Measurements from ENCODE around the gene TRPM4.

TRPM4 gene

GRCh38 chr19:49110567-49110966, 47.0 kb upstream of the TRPM4 start:
- DNase-seq: no peak
- Histone ChIP-seq H3K27ac (ENCODE audit: low read length) (no peak overlapping the region), H3F3A (ENCODE audit: insufficient read depth, low read length) (peaks cover 16% of the 10 kb centered on the region; the same call in 1 of the 2 replicates), H3K9ac (ENCODE audit: low read length) (no peak overlapping the region), H3K4me2 (ENCODE audit: low read depth, low read length) (no peak overlapping the region), H3K36me3 (replicated peaks; ENCODE audit: insufficient read depth, low read length) (no peaks in the 10 kb centered on the region; the same call in 1 of the 2 replicates), H3K4me3 (ENCODE audit: low read length) (no peak overlapping the region), H3K4me1 (ENCODE audit: low read length) (0 out of 2 replicates have a peak, but pooled peaks cover 4% of the 10 kb centered on the region), H3K27me3 (replicated peaks; ENCODE audit: insufficient read depth, low read length) (no peaks in the 10 kb centered on the region), H3K9me2 (replicated peaks; ENCODE audit: insufficient read depth, low read length) (no peaks in the 10 kb centered on the region), H2AFZ (ENCODE audit: low read length) (no peak overlapping the region), H3K9me3 (replicated peaks; ENCODE audit: insufficient read depth, low read length) (no peaks in the 10 kb centered on the region), H3K79me2 (ENCODE audit: low read length) (no peaks in the 10 kb centered on the region; the same call in 1 of the 2 replicates), H4K20me1 (ENCODE audit: insufficient read depth, low read length) (no peaks in the 10 kb centered on the region)
- TF ChIP-seq EZH2 (optimal IDR thresholded peaks at IDR 0.05; ENCODE audit: low read depth, low read length) (no peak), EZH2phosphoT487 (IDR thresholded peaks at IDR 0.05; ENCODE audit: low read length) (no peak), CTCF (IDR thresholded peaks at IDR 0.05; ENCODE audit: low read length) (no peak)

GRCh38 chr19:49111218-49111998, 46.2 kb upstream of the TRPM4 start:
- no peak overlapping the region for H3K4me2 ChIP-seq (ENCODE audit: low read depth, low read length)
- TF ChIP-seq CTCF (IDR thresholded peaks at IDR 0.05; ENCODE audit: low read length) (no peak), EZH2 (optimal IDR thresholded peaks at IDR 0.05; ENCODE audit: low read depth, low read length) (no peak), EZH2phosphoT487 (IDR thresholded peaks at IDR 0.05; ENCODE audit: low read length) (no peak)
- H3K27ac ChIP-seq (ENCODE audit: low read length): no peak overlapping the region

GRCh38 chr19:49113762-49114629, 43.6 kb upstream of the TRPM4 start, which contains the start of gene LIN7B:
LIN7B (plus strand) TSS chr19:49114370; CDS start chr19:49114405, 35 bp downstream.
- H3K9ac ChIP-seq (ENCODE audit: low read length): peak within 1 kb of the TSS; percentile 42; the same call in 1 of the 2 replicates
- H3K36me3 ChIP-seq (replicated peaks; ENCODE audit: insufficient read depth, low read length): no peaks in the 10 kb centered on the region
- peaks cover 10% of the 10 kb centered on the region for H3K4me1 ChIP-seq (ENCODE audit: low read length)
- H3F3A ChIP-seq (ENCODE audit: insufficient read depth, low read length): peaks cover 3% of the 10 kb centered on the region; the same call in 1 of the 2 replicates
- no peaks in the 10 kb centered on the region for H4K20me1 ChIP-seq (ENCODE audit: insufficient read depth, low read length)
- no peak within 1 kb of the TSS for H3K27ac ChIP-seq (ENCODE audit: low read length)
- H3K9me3 ChIP-seq (replicated peaks; ENCODE audit: insufficient read depth, low read length): no peaks in the 10 kb centered on the region
- H3K27me3 ChIP-seq (replicated peaks; ENCODE audit: insufficient read depth, low read length): no peaks in the 10 kb centered on the region
- peak; percentile 76 for DNase-seq
- H2AFZ ChIP-seq (ENCODE audit: low read length): peak within 1 kb of the TSS; percentile 95
- H3K4me2 ChIP-seq (ENCODE audit: low read depth, low read length): peak within 1 kb of the TSS; percentile 97
- peak within 1 kb of the TSS; percentile 77 for H3K4me3 ChIP-seq (ENCODE audit: low read length)
- no peaks in the 10 kb centered on the region for H3K79me2 ChIP-seq (ENCODE audit: low read length)
- H3K9me2 ChIP-seq (replicated peaks; ENCODE audit: insufficient read depth, low read length): no peaks in the 10 kb centered on the region
- TF ChIP-seq CTCF (IDR thresholded peaks at IDR 0.05; ENCODE audit: low read length) (peak; percentile 37), EZH2phosphoT487 (IDR thresholded peaks at IDR 0.05; ENCODE audit: low read length) (no peak), EZH2 (optimal IDR thresholded peaks at IDR 0.05; ENCODE audit: low read depth, low read length) (no peak)

More at GRCh38 chr19:49111218-49111998, 46.2 kb upstream of the TRPM4 start:
- no peaks in the 10 kb centered on the region for H3K27me3 ChIP-seq (replicated peaks; ENCODE audit: insufficient read depth, low read length)
- H4K20me1 ChIP-seq (ENCODE audit: insufficient read depth, low read length): no peaks in the 10 kb centered on the region
- no peak overlapping the region for H2AFZ ChIP-seq (ENCODE audit: low read length)
- H3K9me3 ChIP-seq (replicated peaks; ENCODE audit: insufficient read depth, low read length): no peaks in the 10 kb centered on the region
- no peaks in the 10 kb centered on the region; the same call in 1 of the 2 replicates for H3K79me2 ChIP-seq (ENCODE audit: low read length)
- H3K9me2 ChIP-seq (replicated peaks; ENCODE audit: insufficient read depth, low read length): no peaks in the 10 kb centered on the region
- no peaks in the 10 kb centered on the region; the same call in 1 of the 2 replicates for H3K36me3 ChIP-seq (replicated peaks; ENCODE audit: insufficient read depth, low read length)
- H3K4me3 ChIP-seq (ENCODE audit: low read length): no peak overlapping the region
- H3K9ac ChIP-seq (ENCODE audit: low read length): no peak overlapping the region
- H3K4me1 ChIP-seq (ENCODE audit: low read length): 0 out of 2 replicates have a peak, but pooled peaks cover 4% of the 10 kb centered on the region
- H3F3A ChIP-seq (ENCODE audit: insufficient read depth, low read length): peaks cover 8% of the 10 kb centered on the region; the same call in 1 of the 2 replicates
- DNase-seq: no peak

All from MM.1S (cell line).